PFSK-1 (cell line): Measurements from ENCODE around the gene SND1.

Experiments used
- POLR2AphosphoS5 ChIP-seq: IDR thresholded peaks from 2 replicates; pipeline ENCODE4 v1.6.1; 2012; ENCODE audit warnings: low read depth, mild to moderate bottlenecking, control low read depth, low read length, moderate library complexity
- TF ChIP-seq, protein P1 (sequence below), 2 experiments: IDR thresholded peaks; 2 replicates each; pipeline versions ENCODE4 v1.6.1 to v1.8.0; 2011 to 2012; ENCODE audit warnings: low read depth in 2 of 2, low read length in 2 of 2, control low read depth in 1 of 2, inconsistent platforms in 1 of 2, mild to moderate bottlenecking in 1 of 2, moderate library complexity in 1 of 2; ENCODE audit not compliant: insufficient read depth in 1 of 2

DNA sequence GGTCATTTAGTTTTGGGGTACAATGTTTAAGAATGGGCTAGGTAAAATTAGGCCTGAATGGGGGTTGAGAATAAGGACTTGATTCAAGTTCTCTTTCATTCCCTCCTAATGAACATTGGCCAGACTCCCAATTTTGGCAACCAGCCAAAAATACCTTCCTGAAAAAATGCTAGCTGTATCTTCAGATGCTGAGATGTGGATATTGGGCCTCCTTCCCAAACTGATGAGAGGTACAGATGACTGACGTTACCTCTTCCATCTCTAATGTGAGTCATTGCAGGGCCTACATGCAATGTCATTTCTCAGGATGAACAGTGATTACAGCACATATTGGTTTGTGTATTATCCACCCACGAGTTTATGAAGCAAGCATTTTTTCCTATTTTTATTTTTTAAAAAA is 151.6 kb downstream of the SND1 start:
- no peak for TF ChIP-seq POLR2AphosphoS5
- TF ChIP-seq, protein P1, sequence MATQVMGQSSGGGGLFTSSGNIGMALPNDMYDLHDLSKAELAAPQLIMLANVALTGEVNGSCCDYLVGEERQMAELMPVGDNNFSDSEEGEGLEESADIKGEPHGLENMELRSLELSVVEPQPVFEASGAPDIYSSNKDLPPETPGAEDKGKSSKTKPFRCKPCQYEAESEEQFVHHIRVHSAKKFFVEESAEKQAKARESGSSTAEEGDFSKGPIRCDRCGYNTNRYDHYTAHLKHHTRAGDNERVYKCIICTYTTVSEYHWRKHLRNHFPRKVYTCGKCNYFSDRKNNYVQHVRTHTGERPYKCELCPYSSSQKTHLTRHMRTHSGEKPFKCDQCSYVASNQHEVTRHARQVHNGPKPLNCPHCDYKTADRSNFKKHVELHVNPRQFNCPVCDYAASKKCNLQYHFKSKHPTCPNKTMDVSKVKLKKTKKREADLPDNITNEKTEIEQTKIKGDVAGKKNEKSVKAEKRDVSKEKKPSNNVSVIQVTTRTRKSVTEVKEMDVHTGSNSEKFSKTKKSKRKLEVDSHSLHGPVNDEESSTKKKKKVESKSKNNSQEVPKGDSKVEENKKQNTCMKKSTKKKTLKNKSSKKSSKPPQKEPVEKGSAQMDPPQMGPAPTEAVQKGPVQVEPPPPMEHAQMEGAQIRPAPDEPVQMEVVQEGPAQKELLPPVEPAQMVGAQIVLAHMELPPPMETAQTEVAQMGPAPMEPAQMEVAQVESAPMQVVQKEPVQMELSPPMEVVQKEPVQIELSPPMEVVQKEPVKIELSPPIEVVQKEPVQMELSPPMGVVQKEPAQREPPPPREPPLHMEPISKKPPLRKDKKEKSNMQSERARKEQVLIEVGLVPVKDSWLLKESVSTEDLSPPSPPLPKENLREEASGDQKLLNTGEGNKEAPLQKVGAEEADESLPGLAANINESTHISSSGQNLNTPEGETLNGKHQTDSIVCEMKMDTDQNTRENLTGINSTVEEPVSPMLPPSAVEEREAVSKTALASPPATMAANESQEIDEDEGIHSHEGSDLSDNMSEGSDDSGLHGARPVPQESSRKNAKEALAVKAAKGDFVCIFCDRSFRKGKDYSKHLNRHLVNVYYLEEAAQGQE (IDR thresholded peaks at IDR 0.05; ENCODE audit: insufficient read depth in 1 of 2, low read depth in 2 of 2, low read length in 2 of 2), result no peak
